Measurements from ENCODE around the gene VASN. TPM values are rescaled to one million over a fixed set of nuclear protein-coding genes. Genes with fewer than 3 reads are reported as not detected.
"Not testable (repeated sequence)": the region's sequence is repeated elsewhere in the genome, so short reads cannot be mapped to it uniquely, and the experiment has no call there.

VASN gene
- total RNA-seq, 1 experiment from 2014 or later: 23.1 TPM

- DNase-seq (ENCODE audit: low read depth): no peak
Measured at GRCh38 chr16:4336701-4337539, 34.7 kb upstream of the VASN start.

GRCh38 chr16:4337540-4338088 is 34.0 kb upstream of the VASN start:
- no peak for DNase-seq (ENCODE audit: low read depth)

GRCh38 chr16:4338125-4338582 is 33.5 kb upstream of the VASN start:
- no peak for DNase-seq (ENCODE audit: low read depth)

DNA sequence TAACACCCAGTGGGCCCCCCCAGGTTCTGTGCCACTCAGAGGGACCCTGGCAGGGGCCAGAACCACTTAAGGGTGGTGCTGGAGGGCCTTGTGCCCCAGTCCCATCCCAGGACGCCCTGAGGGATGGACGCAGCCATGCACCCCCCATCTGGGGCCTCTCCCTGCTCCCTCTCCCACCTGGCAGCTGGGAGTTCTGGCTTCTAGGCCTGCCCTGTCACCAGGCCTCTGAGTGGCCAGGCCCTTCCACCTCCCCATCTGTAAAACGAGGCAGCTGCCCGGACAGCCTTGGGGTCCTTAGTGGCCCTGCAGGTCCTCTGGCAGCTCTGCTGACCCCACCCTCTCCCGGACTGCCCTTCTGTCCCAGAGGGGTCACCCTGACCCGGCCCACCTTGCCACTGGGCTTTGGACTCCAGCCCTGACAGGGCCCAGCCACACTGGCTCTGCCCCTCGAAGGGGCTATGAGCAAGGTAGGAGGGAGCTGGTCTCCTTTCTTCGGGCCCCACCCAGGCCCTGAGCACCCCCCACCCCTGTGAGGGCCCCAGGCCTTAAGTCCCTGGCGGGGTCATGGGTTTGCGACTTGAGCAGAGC is 32.8 kb upstream of the VASN start:
- no peak for DNase-seq (ENCODE audit: low read depth)

DNA sequence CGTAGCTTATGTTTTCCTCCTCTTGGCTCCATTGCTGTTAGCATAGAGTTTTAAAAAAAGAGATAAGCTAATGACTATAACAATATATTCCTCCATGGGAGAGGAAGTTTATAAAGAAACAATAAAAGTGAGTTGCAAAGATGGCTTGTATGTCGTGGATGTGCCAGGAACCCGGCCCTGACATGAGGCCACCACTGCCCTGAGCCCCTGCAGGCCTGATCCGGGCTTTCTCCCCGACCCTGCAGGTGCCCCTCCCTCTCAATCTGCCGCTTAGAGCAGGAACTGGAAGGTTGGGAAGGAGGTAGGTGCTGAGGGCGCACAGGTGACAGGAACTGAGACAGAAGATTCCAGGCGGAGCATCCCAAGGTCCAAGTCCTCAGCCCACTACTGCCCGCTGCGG is 32.2 kb upstream of the VASN start:
- DNase-seq (ENCODE audit: low read depth): no peak

DNA sequence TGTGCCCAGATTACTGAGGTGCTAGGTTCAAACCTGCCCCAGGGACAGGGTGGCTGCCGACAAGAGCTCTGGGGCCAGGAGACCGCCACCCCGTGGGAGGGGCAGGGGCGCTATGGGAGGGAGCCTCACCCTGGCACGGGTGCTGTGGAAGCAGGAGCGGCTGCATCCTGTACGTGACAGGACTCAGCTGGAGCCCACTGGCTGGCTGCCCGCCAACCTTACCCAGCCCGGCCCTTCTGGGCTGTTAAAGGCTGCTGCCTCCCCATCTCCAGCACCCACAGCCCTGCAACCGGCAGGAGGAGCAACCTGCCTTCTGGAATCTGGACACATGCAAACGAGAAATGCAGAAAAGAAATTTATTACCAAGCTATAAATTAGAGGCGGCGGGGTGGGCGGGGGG is 31.7 kb upstream of the VASN start:
- no peak for DNase-seq (ENCODE audit: low read depth)

DNA sequence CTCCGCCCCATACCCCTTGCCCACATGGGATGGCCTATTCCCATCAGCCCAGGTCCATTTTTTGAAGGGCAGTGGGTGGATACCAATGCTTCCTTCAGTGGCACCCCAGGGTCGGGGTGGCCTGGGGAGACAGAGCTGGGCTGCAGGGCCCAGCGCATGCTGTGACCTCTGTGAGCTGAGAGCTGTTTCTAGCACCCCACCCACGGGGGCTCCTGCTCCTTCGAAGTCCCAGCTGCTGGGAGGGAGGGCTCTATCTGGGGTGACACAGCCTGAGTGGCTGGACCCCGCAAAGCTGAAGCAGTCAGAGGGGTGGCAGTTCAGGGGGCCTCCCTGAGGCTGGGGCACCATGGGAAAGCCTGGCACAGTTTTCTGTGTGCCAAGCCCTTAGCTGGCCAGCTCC is 31.2 kb upstream of the VASN start:
- no peak for DNase-seq (ENCODE audit: low read depth)

DNA sequence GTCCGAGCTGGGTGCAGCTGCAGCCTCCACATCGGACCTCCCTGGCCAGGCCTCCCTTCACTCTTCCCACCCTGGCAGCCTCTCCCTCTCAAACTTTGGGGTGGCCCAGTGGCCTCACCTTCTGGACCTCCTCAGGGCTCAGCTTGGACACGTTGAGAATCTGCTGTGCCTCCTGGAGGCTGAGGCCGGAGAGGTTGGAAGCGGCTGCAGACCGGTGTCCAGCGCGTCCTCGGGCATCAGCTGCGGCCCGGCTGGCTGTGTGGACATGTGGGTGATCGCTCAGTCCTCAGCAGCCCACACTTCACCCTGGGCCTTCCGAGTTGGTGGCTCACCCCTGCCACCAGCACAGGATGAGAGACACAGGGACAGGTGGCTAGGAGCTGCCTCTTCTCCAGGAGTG is 30.4 kb upstream of the VASN start:
- DNase-seq (ENCODE audit: low read depth): no peak

DNA sequence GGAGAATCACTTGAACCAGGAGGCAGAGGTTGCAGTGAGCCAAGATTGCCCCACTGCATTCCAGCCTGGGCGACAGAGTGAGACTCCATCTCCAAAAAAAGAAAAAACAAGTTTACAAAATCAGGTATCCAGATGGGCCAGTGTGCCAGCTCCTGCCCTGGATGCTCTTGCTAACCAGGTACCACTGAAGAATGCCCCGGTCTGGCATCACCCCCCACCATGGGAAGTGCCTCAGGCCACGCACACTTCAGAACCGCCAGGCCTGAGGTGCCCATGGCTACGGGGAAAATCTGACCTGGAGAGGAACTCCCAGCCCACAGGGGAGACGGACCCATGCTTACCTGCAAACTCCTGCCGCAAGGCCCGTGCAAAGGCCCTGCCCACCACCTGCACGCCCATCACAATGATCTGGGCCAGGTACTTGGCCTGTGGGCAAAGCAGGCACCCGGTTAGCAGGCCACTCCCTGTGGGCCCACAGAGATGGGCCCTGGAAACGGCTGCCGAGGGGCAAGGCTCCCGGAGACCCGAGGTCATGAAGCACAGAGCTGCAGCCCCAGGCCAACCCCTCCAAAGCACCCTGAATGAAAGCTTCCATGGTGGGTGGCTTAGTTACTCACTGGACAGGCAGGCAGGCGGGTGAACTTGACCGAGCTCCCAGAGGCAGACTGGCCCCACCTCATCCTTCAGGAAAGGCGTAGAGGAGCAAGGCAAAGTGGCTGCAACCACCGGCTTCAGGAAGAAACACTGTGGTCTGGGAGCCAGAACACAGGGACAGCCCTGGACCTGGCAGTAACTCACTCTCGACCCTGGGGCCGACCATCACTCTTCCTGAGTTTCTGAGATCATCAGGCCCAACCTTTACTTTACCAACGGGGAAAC is 28.5 kb upstream of the VASN start:
- no peak for DNase-seq (ENCODE audit: low read depth)

GRCh38 chr16:4344300-4344982 is 27.2 kb upstream of the VASN start:
- not testable (repeated sequence) for DNase-seq (ENCODE audit: low read depth)

GRCh38 chr16:4344983-4345835 is 26.4 kb upstream of the VASN start:
- DNase-seq (ENCODE audit: low read depth): peak; percentile 42

DNA sequence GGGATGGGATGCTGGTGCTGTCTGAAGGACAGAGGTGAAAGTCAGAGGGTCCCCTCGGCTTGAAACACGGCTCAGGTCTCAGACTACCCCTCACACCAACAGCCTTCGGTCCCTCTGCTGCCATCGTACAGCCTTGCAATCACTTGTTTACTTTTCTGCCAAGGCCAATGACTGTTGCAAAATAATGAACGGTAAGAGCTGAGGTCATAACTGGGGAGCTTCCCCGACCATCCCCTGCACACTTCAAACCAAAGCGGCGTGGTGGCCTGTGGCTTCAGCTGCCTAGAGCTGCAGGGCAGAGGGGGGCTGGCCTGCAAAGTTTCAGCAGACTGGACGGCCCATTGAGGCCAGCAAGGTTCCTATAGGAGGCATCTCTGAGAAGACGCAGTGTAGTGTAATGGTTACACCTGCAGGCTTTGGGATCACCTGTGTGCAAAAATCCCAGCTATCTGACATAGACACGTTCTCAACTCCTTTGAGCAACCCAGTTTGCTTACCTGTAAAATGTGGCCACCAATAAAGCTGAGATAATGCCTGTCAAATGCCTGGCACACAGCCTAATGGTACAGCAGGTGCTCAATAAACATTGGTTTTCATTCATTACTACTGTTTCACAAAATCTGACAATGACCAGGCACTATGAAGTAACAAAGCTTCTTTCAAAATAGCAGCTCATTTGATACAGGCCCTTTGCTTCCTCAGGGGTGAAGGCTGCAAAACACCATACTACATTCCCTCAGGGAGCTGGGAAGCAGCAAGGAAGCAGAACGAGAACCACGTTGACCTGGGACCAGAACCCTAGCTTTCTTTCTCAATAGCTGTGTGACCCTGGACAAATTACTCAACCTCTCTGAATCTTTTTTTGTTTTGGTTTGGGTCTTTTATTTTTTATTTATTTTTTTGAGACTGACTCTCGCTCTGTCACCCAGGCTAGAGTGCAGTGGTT is 25.5 kb upstream of the VASN start:
- DNase-seq (ENCODE audit: low read depth): no peak

- DNase-seq (ENCODE audit: low read depth): no peak
Measured at GRCh38 chr16:4347010-4347409, 24.6 kb upstream of the VASN start.

DNA sequence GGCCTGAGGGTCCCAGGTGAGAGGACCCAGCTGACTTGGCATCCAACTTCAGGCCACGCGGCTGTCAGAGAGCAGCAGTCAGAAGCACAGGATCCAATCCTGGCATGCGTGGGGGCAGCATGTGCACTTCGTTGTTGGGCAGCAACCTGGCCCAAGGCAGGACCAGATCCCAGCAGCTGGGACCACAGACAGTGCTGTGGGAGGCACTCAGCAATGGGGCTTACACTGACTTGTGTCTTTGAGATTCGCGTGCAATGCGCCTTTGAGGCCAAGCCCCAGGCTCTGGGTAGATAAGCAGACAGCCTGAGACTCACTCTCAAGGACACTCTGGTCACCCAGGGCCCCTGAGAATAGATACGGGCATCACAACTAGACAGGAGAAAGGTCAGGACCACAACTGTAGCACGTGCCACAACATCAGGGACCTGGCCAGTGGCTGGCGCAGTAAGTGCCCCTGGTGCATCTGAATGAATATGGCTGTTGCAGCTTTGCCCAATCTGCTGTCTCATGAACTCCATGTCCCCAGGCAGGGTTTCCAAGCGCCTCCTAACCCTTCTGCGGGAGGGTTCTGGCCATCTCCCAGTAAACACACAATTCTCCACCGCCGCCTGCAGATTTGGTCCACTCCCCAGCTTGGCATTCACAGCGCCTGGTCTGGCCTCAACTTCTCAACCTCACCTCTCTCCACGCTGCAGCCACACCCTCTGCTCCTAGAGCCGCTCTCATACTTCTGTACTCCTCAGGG is 23.7 kb upstream of the VASN start:
- no peak for DNase-seq (ENCODE audit: low read depth)

- no peak for DNase-seq (ENCODE audit: low read depth)
Measured at GRCh38 chr16:4349332-4349731, 22.3 kb upstream of the VASN start.

- no peak for DNase-seq (ENCODE audit: low read depth)
Measured at GRCh38 chr16:4350365-4350786, 21.3 kb upstream of the VASN start.

DNA sequence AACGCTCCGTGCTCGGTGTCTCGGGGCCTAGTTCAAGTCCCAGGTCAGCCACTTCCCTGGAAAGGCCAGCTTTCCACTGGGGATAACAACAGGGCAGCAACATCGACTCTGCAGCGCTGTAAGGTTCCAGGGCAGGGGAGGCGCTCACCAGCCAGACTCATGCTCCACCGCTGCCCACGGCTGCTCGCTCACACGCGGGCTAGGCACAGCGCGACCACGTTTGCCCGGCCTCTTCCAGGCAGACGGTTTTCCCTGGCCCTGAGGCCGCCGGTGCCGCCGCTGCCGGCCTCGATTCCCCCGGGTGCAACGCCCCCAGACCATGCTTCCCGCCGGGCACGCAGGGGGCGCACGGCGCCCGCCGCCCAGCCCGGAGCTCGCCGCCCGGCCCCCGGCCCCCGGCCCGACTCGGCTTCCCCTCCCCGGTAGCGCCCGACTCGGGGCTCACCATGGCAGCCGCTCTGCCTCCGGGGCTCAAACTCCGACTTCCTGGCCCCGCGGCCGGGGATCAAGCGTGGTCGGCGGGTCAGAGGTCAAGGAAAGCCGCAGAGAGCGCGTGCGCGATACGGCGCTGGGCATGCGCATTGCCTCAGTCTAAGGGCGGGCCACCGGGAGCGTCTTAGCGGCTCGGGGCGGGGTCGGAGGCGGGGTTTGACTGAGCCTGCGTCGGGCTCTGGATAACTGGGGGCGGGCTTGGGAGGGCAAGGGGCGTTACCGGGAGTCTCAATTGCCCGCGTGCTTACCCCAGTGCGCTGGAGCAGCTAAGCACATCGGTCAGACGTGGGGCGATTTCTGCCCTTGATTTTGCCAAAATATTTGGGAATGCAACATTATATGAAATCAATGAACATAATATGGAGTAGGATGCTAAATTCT is 20.6 kb upstream of the VASN start, which contains the start of gene PAM16:
PAM16 (minus strand) TSS at position 535 of the 873 bp plus-strand sequence; CDS start at position 448, 87 bp downstream.
- DNase-seq (ENCODE audit: low read depth): peak; percentile 87
